Stimulated activated CD8-positive, alpha-beta memory T cell treated with anti-CD3 and anti-CD28 coated beads, Interleukin-4, amount 100 ng/mL, for 1 hour (primary cell): Measurements from ENCODE around the gene TSPAN9.

Experiments
- DNase-seq, 2 donors: peaks; one replicate each; pipeline ENCODE4 v3.0.0-alpha.2; 2020; ENCODE audit warnings: low read depth in 2 of 2, low spot score in 1 of 2

The TSPAN9 gene

DNA sequence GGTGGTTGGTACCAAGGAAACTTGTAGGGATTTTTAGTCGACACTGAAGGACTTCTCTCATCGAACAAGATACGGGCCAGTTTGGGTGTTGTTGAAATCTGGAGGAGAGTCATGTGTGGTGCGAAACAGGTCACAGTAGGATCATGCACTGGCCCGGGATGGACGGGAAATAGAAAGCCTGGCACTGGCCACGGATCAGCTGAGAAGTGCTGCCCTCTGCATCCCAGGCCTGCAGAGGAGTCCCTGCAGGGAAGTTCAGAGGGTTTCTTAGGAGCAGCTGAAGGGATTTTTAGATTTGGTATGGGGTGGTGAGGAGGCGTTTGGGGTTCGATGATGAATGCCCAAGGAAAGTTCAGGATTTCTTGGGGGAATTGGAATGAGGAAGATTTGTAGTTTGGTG, 63.1 kb downstream of the TSPAN9 start:
- DNase-seq = no peak

DNA sequence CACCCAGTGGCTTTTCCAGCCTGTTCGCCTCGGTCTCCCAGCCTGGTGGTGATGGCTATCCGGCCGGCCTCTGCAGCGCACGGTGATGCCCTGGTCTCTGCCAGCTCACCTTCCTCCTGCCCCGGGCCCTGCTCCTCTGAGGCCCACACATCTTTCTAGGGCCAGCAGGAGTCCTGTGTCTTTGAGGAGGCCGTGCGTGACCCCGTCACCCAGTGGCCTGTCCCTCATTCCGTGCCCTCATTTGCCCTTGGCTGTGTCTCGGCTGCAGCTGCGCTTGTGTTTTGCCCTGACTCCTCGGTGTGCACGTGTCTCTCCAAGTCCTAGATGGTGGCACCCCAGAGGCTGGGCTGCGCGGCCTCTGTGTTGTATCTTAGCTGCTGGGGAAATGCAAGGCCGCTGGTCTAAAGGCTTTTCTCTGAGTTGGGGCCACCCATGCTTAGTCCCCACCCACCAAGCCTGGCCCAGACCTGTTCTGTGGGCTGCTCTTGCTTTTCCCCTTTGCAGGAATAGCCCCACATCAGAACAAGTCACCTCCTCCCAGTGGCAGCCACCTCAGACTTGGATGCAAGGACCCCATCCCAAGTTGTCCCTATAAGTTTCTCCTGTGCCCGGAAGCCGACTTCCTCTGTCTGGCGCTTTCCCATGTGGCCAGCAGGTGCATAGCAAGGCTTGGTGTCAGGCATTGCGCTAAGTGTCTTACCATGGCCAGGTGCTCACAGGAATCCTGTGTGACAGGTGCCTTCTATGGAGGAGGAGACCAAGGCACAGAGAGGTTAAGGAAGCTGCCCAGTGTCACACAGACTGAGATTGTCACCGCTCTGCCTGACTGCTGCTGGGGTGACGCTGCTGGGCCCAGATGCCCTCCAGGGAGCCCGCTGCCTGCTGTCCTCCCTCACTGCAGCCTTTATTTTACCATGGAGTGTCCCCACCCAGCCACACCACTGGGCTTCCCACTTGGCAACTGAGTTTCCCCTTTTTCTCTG, 64.5 kb downstream of the TSPAN9 start:
- no peak for DNase-seq

DNA sequence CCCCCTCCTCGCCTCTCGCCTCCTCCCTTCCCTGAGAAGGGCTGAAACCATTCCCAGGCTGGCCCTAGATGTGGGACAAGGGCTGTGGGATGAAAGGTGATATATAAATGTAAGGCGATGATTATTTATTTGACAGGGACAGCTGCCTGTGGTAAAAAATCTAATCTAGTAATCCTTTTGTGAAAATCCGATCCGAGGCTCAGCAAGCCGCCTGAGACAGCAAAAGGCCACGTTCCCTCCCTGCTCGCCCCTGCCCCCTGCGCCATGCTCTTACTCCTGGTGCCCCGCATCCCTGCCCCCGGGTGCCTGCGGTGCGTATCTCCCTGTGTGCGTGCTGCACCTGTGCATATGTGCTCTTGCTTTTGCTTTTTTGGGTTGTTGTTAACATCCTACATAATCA, 65.2 kb downstream of the TSPAN9 start:
- no peak for DNase-seq

DNA sequence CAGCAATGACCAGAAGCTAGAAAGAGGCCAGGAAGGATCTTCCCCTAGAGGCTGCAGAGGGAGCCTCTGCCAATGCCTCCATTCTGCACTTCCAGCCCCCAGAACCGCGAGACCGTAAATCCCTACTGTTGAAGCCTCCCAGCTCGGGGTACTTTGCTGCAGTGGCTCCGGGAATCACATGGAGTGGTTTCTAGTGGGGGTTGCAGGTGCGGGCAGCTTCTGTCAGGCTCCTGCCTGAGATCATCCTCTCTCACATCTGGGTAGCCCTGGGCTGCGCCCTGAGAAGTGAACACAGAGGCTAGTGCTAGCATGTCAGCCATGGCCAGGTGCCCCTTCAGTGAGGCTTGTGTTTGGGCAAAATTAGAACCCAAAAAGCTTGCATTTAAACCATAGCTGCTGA, 67.3 kb downstream of the TSPAN9 start:
- DNase-seq = no peak

DNA sequence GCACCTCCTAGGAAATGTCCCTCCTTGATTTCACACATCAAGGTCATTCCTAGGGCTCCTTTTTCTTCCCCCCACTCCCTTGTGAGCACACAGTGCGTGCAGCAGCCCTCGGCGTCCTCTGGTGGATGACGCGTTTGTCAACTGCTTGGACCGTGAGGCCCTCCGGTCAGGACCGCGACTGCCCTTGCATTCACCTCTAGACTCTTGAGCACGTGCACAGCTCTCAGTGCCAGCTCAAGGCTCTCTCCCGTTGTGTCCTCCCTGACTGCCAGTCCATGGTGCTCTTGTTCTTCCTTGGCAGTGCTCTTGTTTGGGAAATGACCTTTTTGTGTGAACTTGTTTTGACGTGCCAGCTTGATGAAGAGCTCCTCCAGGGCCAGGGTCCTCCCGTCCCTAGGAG, 67.9 kb downstream of the TSPAN9 start:
- no peak for DNase-seq

DNA sequence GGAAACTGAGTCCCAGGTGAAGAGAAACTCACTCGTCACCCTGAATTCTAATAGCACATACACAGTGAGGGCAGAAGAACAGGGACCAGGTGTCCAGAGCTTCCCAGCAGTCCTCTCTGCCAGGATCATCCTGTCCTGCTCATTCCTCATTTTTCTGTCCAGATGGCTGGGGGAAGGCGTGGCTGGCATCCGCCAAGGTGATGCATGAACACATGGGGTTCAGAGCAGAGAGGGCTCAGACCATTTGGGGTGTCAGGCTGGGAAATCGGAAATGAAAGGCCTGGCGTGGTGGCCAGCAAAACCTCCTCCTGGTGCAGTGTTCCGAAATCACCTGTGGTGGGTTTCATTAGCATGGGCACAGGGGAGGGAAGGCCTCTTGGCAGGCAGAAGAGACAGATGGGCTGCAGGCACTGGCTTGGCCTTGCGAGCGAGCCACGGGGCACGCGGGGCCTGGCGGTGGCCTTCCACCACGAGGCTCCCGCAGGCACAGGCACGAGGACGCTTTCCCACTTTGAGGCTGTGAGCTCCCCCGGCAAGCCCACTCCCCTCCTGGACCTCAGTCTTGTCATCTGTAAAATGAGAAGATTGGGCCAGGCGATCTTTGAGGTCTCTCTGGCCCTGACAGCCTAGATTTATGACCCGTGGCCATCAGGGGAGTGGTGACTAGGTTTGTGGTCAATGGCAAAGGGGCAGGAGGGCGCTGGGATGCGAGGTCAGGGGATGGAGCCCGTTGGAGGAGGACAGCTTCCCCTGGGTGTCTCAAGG, 68.5 kb downstream of the TSPAN9 start:
- no peak for DNase-seq

DNA sequence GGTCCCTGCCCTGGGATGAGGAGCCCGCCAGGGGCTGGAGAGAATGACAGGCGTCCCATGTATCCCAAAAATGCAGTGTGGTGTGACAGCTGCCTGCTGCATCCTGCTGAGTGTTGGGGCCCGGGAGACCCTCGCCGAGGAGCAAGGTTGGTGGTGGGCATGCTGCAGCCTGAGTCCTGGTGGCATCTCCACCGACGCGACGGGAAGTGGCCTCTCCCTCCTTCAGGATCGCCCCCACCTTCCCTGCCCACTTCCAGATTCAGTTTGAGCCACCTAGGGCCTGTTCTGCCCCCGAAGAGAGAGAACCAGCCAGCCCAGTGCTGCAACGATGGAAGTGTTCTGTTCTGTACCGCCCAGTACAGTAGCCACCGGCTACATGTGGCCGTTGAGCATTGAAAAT, 70.1 kb downstream of the TSPAN9 start:
- no peak for DNase-seq

DNA sequence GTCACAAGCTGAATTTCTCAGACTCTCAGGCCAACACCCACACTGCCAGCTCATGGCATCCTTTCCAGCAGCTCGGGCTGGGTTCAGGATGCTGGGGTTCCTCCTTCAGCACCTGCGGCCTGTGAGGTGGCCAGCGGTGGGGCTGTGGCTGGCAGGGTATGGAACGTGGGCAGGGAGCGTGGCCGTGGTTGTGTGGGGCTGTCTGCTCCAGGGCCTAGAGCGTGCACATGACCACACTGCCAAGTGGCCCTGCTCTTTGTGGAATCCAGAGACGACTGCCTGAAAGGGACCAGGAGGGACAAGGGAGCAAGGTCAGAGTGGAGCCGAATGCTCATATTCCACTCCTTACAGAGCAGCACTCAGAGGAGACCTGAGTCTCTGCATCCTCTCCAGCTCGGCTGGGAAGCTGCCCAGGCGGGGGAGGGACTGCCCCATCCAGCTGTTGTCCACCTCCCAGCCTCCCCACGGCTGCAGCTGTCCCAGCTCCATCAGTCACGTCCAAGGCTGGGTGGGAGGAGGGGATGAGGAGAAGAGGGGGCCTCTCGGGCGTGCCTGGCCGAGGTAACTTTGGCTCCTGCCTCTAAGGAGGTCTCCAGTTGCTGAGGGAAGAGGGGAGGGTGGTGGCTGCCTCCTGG, 71.3 kb downstream of the TSPAN9 start:
- no peak for DNase-seq

DNA sequence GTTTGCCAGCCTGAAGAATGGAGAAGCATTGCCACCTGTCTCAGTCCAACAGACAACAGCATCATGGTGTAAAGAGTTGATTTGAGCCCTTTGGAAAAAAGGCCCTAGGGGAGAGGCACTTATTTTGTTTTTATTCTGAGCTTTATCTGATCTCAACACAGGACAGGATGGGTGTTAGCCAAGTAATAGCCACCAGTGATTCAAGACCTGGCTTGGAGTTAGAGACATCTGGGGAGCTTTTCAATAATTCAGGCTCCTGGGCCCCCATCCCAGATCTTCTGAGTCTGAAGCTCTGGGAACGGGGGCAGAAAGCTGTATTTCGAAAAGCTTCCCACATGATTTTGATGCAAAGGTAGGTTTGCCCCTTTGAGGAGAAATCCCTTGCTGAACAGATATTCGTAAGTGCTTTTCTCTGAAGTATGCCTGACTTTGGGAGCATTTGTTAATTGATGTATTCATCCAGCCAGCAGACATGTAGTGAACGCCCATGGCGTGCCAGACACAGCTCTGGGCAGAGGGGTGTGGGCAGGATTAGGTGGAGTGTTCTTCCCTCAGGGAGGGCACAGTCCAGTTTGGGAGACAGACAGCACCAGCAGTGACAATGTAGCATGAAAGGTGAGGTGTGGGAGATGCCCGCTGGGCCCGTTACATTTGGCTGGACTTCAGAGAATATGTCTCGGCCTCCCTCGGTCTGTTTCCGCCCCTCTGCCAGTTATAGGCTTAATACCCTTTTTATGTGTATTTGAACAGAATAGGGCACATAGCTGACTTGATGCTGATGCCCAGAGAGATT, 72.5 kb downstream of the TSPAN9 start:
- no peak for DNase-seq

DNA sequence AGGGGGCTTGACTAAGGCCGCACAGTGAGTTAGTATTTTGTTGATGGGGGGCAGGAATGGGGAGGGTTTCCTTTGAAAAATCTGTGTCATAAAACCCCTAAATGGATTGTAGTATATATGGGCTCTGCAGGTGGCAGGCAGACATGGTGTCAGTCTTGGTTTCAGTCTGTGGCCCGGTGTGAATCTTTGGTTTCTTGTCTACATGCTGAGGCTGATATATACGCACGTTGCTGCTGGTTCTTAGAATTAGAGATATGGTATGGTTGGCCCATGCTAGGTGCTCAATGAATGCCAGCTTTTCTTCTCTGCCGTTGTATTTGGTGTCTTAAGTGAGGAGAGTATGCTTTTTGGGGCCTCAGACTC, 73.1 kb downstream of the TSPAN9 start:
- DNase-seq = no peak

DNA sequence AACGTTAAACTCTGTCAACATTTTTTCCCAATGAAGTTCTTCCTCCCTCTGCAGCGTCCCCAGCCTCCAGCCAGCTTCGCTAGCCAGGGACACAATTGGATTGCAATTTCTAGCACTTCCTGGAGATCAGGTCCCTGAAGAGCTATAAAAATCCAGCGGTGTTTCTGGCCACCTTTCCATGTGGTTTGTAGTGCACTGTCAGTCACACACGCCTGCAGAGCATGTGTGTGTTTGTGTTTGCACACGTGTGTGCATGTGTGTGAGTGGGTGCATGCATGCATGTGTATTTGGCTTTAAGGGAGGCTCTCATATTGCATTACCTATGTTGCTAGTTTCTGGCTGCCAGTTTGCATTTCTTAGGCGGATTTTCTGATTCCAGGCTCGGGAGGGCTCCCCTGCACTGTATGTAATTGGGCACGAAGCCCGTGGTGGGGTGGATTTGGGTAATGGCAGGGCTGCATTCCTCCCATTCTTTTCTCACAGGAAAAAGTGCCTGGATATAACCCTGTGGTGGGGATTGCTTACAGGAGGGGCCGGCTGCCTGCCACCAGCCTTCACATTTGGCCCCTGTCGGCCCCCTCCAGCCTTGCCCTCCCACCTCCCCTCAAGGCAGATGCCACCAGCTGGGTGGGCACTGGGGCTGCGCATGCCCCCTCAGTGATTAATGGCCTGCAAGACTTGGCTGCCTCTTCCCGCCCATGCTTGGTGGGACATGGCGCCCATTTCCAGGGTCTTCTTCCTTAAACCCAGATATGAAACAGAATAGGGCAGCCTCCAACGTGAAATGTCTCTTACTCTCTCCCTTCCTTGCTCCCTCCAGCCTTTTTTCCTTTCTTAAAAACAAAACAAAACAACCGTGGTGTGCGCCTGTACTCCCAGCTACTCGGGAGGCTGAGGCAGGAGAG, 74.0 kb downstream of the TSPAN9 start:
- no peak for DNase-seq

DNA sequence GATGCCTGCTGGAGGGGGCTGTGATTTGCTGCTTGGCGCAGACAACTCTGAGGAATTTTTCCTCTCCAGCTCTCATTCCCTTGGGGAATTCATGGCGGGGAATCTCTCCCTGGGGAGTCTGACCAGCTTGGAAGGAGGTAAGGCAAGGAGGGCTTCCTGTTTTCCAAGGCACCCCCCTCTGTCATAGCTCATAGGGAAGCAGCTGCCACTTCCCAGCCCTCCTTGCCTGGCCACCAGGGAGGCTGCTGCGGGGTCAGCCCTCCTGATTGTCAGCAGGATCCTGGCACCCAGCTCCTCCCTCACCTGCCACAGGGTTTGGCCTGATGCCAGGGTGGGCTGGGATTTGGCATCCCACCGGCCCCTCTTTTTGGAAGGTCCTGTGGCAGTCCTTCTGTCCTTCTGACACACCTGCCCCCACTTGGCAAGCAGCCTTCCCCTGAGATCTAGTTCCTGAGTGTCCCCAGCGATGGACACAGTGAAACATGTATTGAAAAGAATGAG, 74.9 kb downstream of the TSPAN9 start:
- no peak for DNase-seq

DNA sequence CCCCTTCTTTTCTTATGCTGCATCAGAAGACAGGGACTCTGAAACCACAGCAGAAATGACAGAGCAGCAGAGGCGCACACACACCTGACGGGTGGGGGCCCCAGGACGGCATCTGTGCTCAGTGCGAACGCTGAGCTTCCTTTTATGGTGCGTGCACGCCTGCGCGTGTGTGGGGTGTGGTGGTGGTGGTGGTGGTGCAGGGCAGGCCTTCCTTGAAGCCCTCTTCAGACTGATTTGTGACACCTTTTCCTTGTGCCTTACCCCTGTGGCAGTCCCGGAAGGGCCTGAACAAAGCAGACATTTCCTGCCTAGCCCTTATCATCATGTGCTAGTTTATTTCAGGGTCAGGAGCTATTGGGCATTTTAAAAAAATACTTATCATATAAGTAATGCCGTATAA, 75.7 kb downstream of the TSPAN9 start:
- no peak for DNase-seq

DNA sequence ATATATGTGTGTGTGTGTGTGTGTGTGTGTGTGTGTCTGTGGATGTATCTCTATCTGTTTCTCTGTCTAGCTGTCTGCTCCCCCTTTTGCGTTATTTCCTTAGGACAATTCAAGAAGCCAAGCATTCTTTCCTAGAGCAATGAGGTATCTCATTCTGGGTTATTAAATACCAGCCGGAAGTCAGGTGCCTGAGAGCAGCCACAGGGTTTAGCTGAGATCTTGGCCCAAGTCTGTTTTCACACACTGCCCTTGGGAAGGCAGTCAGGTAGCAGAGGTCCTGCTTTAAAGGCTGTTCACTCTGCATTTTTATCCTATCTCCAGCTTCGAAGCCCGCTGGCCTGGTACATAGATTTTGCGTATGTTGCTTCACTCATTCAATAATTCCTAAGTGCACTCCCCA, 76.8 kb downstream of the TSPAN9 start:
- no peak for DNase-seq

DNA sequence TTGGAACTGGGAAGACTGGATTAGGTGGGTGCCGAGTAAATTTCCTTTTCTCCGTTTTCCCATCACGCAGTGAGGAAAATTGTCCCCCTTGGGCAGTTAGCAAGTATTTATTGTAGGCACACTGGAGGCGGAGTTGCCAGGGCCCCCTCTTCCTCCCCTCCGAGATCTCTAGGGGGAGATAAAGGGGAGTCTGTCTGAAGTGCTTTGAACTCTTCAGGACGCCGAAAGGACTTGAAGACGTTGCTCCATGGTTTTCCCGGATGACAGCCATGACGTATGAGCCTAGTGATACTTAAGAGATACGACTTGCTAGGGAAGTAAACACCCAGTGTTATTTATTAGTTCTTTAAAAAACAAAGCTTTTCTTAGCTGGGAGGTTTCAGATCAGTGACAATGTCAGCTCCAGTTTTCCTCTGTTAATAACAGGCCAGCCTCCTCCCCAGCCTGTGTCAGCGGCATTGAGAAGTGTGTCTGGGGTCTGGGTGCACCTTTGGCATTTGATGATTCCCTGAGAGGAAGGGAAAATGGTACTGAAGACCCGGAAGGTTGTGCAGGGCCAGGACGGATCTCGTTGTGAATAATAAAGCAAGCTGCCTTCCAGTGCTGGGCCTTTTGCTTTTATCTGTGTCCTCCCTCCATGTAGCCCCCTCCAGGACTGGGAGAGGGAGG, 78.7 kb downstream of the TSPAN9 start:
- no peak for DNase-seq

DNA sequence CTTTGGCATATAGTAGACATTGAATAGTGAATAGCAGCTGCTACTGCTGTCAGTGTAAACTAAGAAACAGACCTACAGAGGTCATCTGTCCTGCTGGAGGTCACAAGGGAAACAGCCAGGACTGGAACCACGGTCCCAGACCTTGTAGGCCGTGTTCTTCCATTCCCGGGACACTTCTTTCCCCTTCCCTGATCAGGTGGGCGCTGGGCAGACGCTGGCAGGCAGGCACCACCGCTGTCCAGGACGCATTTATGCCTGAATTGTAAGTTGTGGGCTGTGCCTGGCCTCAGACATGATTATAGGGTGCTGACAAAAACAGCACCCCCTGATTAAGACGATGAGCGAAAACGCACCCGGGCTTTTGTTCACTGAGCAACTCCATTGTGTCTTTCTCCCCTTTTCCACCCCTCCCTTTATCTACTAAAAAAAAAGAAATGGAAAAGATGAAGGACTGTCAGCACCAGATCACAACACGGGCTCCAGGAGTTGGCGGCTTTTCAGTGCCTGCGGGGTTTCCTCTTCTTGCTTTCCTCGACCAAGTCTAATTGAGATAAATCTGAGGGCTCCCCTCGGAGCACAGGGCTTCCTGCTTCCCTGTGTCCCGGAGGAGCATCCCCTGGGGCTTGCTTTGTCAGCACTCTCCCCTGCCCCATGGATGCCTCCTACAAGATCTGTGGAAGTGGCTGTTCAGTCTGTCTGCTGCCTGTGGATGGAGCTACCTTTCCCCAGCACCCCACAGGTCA, 80.6 kb downstream of the TSPAN9 start:
- DNase-seq = no peak

DNA sequence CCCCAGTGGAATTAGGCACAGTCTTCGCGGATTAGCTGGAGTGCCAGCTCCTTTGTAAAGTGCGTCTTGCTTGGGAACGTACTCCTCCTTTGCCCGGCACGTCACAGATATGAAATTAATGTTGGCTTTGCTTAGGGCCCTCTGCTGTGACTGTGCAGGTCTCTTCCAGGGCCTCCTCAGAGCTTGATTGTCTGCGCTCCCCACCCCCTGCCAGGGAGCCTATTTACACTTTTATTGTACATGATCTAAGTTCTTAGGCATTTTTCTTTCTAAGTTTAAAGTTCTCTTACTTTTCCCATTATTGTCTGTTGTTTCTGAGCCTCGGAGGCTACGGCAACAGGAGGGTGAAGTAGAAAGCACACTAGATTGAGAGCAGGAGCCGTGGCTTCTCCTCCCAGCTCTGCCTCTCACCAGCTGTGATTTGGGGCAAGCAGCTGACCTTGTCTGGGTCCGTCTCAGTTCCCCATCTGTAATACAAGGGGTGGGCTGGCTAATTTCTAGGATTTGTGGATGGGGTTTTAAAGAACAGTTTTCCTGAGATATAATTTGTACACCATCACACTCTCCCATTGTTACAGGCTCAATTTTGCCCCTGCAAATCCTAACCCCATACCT, 81.8 kb downstream of the TSPAN9 start:
- DNase-seq = no peak

DNA sequence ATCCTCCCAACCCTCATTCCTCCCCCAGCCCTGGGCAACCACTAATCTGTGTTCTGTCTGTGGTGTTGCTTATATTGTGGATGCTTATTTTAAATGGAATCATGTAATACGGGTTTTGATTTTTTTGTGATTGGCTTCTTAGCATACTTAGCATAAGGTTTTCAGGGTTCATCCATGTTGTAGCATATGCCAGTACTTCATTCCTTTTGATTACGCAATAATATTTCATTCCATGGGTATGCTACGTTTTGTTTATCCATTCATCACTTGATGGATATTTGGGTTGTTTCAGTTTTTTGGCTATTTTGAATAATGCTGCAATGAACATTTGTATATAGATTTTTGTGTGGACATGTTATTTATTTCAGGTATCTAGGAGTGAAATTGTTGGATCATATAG, 82.9 kb downstream of the TSPAN9 start:
- DNase-seq = no peak
